B cell (primary cell): Measurements from ENCODE around the gene EEF1A2.

Source experiments
- CTCF ChIP-seq: fragments of 200-600 bp; IDR thresholded peaks from one replicate; pipeline ENCODE4 v1.8.0; 2022; ENCODE audit warnings: antibody characterized with exemption, mild to moderate bottlenecking
- EZH2 ChIP-seq: IDR thresholded peaks from 2 replicates; pipeline ENCODE4 v1.6.1; 2012; ENCODE audit warnings: borderline replicate concordance, low read depth, mild to moderate bottlenecking, moderate library complexity, low read length; ENCODE audit not compliant: insufficient read depth, poor library complexity, severe bottlenecking

GRCh38 chr20:63457737-63458136 is 41.1 kb downstream of the EEF1A2 start:
- no peak for TF ChIP-seq CTCF
- TF ChIP-seq EZH2: no peak
